Bronchial epithelial cell (primary cell): ENCODE results near the gene HASPIN. TPM values are rescaled to one million over a fixed set of nuclear protein-coding genes. Genes with fewer than 3 reads are reported as not detected.
A peak's percentile ranks its signal among the peaks of the same experiment; 100 is the strongest.

Experiments used
- DNase-seq: peaks from one replicate; pipeline ENCODE4 v3.0.0-alpha.2; 2010; ENCODE audit warnings: low read depth
- FAIRE-seq: peaks from 2 replicates; lab custom pipeline; 2011; peaks lifted over from hg19 to GRCh38; lab: Jason Lieb, UNC
- H3K27me3 ChIP-seq: 2 replicates; pipeline ENCODE4 v1.5.1; 2011; ENCODE audit warnings: low read length; ENCODE audit not compliant: control insufficient read depth, insufficient read depth
- H3K36me3 ChIP-seq: 2 replicates; pipeline ENCODE4 v1.5.1; 2011; ENCODE audit warnings: low read length; ENCODE audit not compliant: control insufficient read depth, insufficient read depth
- H3K4me3 ChIP-seq: 2 replicates; pipeline ENCODE4 v1.5.1; 2011; ENCODE audit warnings: mild to moderate bottlenecking, low read depth, low read length, control low read depth
- total RNA-seq: library from RNA; depleted of rRNA; stranded (reverse); fragments of >200 nt; gene quantifications from 2 replicates; pipeline ENCODE4 v1.2.1, GENCODE V29; 2014
- TF ChIP-seq, protein P1 (sequence below): IDR thresholded peaks from 2 replicates; pipeline ENCODE4 v1.5.1; 2011; ENCODE audit warnings: mild to moderate bottlenecking, moderate library complexity, low read length, control low read depth, inconsistent platforms; ENCODE audit not compliant: insufficient read depth, severe bottlenecking

HASPIN gene
- total RNA-seq, 1 donor from 2014 or later, result 0.53 TPM

DNA sequence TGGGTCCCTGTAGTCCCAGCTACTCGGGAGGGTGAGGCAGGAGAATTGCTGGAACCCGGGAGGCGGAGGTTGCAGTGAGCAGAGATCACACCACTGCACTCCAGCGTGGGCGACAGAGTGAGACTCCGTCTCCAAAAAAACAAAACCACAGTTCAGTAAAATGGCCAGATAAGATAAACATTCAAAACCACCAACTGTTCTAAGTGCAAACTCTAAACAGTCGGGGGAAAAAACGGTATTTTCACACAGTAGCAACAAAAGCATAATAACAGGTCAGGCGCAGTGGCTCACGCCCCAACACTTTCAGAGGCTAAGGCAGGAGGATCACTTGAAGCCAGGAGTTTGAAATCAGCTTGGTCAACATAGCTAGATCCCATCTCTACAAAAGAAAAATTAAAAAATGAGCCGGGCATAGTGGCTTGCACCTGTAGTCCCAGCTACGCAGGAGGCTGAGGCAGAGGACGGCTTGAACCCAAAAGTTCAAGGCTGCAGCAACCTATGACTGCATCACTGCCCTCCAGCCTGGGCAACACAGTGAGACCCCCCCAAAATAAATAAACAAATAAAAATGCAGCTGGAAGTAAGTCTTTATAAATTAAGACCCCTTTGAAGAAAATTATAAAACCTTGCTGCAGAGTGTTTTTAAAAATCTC is 10.8 kb upstream of the HASPIN start:
- Histone ChIP-seq H3K27me3 (no peaks in the 10 kb centered on the region), H3K36me3 (peaks cover 10% of the 10 kb centered on the region), H3K4me3 (no peak overlapping the region)
- DNase-seq, result no peak
- FAIRE-seq, result no peak
- TF ChIP-seq, protein P1, sequence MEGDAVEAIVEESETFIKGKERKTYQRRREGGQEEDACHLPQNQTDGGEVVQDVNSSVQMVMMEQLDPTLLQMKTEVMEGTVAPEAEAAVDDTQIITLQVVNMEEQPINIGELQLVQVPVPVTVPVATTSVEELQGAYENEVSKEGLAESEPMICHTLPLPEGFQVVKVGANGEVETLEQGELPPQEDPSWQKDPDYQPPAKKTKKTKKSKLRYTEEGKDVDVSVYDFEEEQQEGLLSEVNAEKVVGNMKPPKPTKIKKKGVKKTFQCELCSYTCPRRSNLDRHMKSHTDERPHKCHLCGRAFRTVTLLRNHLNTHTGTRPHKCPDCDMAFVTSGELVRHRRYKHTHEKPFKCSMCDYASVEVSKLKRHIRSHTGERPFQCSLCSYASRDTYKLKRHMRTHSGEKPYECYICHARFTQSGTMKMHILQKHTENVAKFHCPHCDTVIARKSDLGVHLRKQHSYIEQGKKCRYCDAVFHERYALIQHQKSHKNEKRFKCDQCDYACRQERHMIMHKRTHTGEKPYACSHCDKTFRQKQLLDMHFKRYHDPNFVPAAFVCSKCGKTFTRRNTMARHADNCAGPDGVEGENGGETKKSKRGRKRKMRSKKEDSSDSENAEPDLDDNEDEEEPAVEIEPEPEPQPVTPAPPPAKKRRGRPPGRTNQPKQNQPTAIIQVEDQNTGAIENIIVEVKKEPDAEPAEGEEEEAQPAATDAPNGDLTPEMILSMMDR, result no peak

DNA sequence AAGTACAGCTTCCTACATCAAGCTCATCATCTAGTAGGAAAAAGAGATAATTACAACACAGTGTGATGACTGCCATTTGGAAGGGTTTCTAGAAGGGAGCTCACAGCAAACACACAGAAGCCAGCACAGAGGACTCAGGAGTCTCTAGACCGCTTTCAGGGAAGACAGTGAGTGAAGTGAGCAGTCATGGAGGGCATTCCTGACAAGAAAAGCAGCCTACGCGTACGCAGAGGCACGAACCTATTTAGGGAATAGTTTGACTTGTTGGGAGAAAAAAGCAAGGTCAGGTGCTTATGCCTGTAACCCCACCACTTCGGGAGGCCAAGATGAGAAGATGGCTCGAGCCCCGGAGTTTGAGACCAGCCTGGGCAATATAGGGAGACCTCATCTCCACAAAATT is 8.4 kb upstream of the HASPIN start:
- FAIRE-seq (peak; percentile 13), DNase-seq (no peak)
- no peak overlapping the region for H3K4me3 ChIP-seq
- TF ChIP-seq, protein P1, result no peak
- no peaks in the 10 kb centered on the region for H3K27me3 ChIP-seq
- H3K36me3 ChIP-seq, result peaks cover 12% of the 10 kb centered on the region

DNA sequence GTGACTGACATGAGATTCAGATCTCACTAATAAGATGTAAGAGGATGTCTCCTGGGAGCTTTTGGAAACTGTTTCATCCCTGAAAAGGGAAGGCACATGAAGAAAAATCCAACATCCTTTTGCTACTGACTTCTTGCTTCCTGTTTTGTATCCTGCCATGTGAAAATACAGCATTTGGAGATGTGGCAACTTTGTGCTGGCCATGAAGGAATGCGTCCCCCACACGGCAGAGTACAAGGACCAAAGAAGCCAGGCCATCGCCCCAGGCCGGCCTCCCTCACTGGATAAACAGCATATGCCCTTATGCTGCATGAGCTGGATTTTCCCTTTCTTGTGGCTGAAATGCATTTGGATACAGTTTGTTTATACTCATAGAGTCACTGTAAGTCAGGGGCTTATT is 5.5 kb upstream of the HASPIN start:
- TF ChIP-seq, protein P1, result no peak
- no peak for FAIRE-seq
- Histone ChIP-seq H3K27me3 (no peaks in the 10 kb centered on the region), H3K4me3 (no peak overlapping the region), H3K36me3 (peaks cover 12% of the 10 kb centered on the region)
- DNase-seq, result no peak

DNA sequence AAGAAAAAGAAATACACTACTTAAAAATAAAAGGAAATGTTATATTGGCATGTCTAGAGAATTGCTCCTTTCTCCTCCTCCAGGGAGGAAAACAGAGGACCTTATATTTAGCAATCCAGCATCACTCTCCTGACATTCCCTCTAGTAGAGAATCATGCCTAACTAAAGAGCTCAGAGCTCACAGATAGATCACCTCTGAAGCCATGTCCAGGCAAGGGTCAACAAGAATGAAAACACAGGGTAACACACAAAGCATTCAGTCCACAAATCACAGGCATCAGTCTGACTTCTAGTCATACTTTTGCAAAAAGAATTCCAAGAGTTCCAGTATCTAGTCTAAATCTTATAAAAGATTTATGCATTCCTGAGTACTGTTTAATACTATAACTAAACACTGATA is 4.4 kb upstream of the HASPIN start:
- FAIRE-seq (no peak), DNase-seq (no peak)
- H3K4me3 ChIP-seq, result no peak overlapping the region
- H3K36me3 ChIP-seq, result peaks cover 12% of the 10 kb centered on the region
- TF ChIP-seq, protein P1, result no peak
- no peaks in the 10 kb centered on the region for H3K27me3 ChIP-seq

DNA sequence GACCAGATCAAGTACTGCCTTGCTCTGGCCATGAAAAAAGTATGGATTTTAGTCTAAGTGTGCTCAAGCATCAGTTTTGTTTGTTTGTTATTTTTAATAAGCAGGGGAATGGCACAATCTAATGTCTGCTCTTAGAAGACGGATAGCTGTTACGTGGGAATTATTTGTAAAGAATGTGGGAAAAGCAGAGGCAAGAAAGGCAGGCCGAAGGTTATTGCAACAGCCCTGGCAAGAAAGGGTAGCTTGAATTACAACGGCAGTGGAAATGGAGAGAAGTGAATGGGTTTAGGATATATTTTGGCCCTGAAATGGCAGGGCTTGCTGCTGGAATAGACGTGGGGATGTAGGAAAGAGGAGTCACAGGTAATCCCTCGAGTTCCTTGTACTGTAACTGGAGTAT is 987 bp upstream of the HASPIN start:
- Histone ChIP-seq H3K27me3 (no peaks in the 10 kb centered on the region), H3K36me3 (peaks cover 4% of the 10 kb centered on the region), H3K4me3 (peak overlapping the region; percentile 57)
- FAIRE-seq (no peak), DNase-seq (no peak)
- TF ChIP-seq, protein P1, result no peak

DNA sequence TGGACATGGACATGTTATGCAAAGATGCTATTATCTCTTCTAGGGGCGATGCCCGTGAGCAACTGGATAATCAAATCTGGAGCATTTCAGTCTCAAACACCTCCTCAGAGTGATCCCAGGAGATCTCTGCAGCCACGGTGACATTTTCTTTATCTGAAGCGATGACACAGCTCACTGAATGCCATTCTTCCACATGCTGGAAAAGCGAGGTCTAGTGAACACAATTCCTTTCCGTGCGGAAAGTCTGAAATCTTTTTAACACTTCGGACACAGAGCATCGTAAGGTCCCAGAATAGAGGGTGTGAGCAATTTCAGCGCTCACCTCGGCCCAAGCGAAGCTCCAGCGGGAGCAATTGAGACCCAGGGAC is 531 bp upstream of the HASPIN start:
- FAIRE-seq (no peak), DNase-seq (no peak)
- Histone ChIP-seq H3K27me3 (no peaks in the 10 kb centered on the region), H3K36me3 (peaks cover 3% of the 10 kb centered on the region), H3K4me3 (peak overlapping the region; percentile 57)
- TF ChIP-seq, protein P1, result no peak
